Ovary (tissue), 9 donors: Measurements from ENCODE around the gene OR10C1. TPM values are rescaled to one million over a fixed set of nuclear protein-coding genes. Genes with fewer than 3 reads are reported as not detected.
"Not testable (repeated sequence)": the region's sequence is repeated elsewhere in the genome, so short reads cannot be mapped to it uniquely, and the experiment has no call there.

ENCODE experiments used
- DNase-seq, 5 donors: peaks; one replicate each; pipeline ENCODE4 v3.0.0-alpha.2; 2019 to 2020
- H3K27ac ChIP-seq, 2 donors: fragments of 200-600 bp; one replicate each; pipeline versions ENCODE4 v1.5.1 to v1.8.0; 2019 to 2022
- H3K27me3 ChIP-seq: fragments of 200-600 bp; one replicate; pipeline ENCODE4 v1.8.0; 2022
- H3K36me3 ChIP-seq: fragments of 200-600 bp; sonication (generic); one replicate; pipeline ENCODE4 v1.5.1; 2019
- H3K4me1 ChIP-seq: one replicate; pipeline ENCODE4 v1.8.1; 2013; ENCODE audit warnings: mild to moderate bottlenecking, moderate library complexity; ENCODE audit not compliant: insufficient read depth
- H3K4me3 ChIP-seq: fragments of 200-600 bp; sonication (generic); one replicate; pipeline ENCODE4 v1.5.1; 2017
- H3K9me3 ChIP-seq, 2 donors: fragments of 200-600 bp in 1 of 2; sonication (generic) in 1 of 2; one replicate each; pipeline versions ENCODE4 v1.5.1 to v1.8.1; 2013 to 2019; ENCODE audit warnings: mild to moderate bottlenecking in 1 of 2, moderate library complexity in 1 of 2
- EP300 ChIP-seq: sonication (generic); formaldehyde crosslinking; IDR thresholded peaks from one replicate; pipeline ENCODE4 v1.6.1; 2017; ENCODE audit warnings: antibody characterized with exemption
- POLR2A ChIP-seq: fragments of 450-650 bp; IDR thresholded peaks from one replicate; pipeline ENCODE4 v1.6.1; 2017; ENCODE audit warnings: antibody characterized with exemption, mild to moderate bottlenecking, moderate library complexity
- WGBS, 3 donors: extraction: QIAGEN DNeasy Blood & Tissue Kit in 1 of 3; methylation state at CpG; one replicate each; pipeline versions ENCODE4 v1.1.5 to v1.1.7; 2013 to 2017; 5-methylcytosine and 5-hydroxymethylcytosine counted together
- intact Hi-C, 4 donors: fragments of 100-400 bp; cut with DNase I; formaldehyde crosslinking; loops; one replicate each; pipeline versions ENCODE4 v1.11.0 to v1.15.1; 2022 to 2023
- polyA plus RNA-seq, 2 donors: library from polyadenylated mRNA; stranded (reverse); fragments of 200-250 nt in 1 of 2; fragments of 350-450 nt in 1 of 2; fragmentation: Illumina TruSeq in 1 of 2; extraction: RNeasy Lipid Tissue Mini Kit (QIAGEN cat#74804) in 1 of 2; gene quantifications; one replicate each; pipeline ENCODE4 v1.2.3, GENCODE V29; 2013 to 2014
- total RNA-seq, 7 donors: library from RNA; depleted of rRNA in 2 of 7; stranded (reverse); fragments of >200 nt in 2 of 7; fragmentation: NEBNext Ultra II Directional in 3 of 7; extraction: Animal tissue kit (Norgen Biotek cat#: 25700) in 3 of 7; gene quantifications; one replicate each; pipeline versions ENCODE4 v1.1.0 to v1.2.4, GENCODE V29; 2016 to 2023
- TF ChIP-seq, protein P1 (sequence below), 3 donors: fragments of 450-650 bp in 2 of 3; fragments of 200-600 bp in 1 of 3; IDR thresholded peaks; one replicate each; pipeline versions ENCODE4 v1.5.1 to v1.8.0; 2016 to 2022; ENCODE audit warnings: antibody characterized with exemption in 3 of 3, mild to moderate bottlenecking in 1 of 3
- donor health status: DM: no; HTN: no; CAD: no; lungs with moderate emphysema.
- donor health status: DM: no; HTN: no; CAD: no.
- donor health status: Bipolar disorder and iron deficiency.
- donor health status: DM: yes; HTN: yes; CAD: no.
- donor health status: DM: no; HTN: no; CAD: no.
- donor health status: DM: yes; HTN: yes; CAD: no.

Gene OR10C1
- total and polyA plus RNA-seq, 9 donors, result not detected

DNA sequence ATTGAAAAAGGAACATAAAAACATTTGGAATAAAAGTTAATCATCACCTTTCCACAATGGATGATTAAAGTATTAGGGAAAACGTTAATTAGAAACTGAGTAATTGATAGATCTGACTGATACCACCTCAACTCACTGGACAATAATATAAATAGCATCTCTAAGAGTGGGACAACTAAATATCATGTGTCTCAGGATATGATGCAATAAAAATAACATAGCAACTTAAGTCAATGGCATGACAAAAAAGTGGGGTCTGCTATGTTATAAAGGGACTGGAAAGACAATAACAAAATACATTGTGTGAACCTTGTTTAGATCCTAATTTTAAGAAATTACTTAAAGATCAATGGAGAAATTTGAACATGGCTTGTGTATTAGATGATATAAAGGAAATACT lies 14.0 kb upstream of the OR10C1 start:
- no peak for DNase-seq
- no peaks in the 10 kb centered on the region for H3K9me3 ChIP-seq
- H3K4me1 ChIP-seq, result no peaks in the 10 kb centered on the region
- intact Hi-C loops, result no loop called here
- WGBS, 3 donors, result 27 to 52% (median 38%) methylated on average over 1 of the region's 1 CpG
- H3K27ac ChIP-seq, result no peak overlapping the region
- TF ChIP-seq EP300 (no peak), POLR2A (no peak)
- TF ChIP-seq, protein P1, sequence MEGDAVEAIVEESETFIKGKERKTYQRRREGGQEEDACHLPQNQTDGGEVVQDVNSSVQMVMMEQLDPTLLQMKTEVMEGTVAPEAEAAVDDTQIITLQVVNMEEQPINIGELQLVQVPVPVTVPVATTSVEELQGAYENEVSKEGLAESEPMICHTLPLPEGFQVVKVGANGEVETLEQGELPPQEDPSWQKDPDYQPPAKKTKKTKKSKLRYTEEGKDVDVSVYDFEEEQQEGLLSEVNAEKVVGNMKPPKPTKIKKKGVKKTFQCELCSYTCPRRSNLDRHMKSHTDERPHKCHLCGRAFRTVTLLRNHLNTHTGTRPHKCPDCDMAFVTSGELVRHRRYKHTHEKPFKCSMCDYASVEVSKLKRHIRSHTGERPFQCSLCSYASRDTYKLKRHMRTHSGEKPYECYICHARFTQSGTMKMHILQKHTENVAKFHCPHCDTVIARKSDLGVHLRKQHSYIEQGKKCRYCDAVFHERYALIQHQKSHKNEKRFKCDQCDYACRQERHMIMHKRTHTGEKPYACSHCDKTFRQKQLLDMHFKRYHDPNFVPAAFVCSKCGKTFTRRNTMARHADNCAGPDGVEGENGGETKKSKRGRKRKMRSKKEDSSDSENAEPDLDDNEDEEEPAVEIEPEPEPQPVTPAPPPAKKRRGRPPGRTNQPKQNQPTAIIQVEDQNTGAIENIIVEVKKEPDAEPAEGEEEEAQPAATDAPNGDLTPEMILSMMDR (IDR thresholded peaks at IDR 0.05), result no peak
- H3K4me3 ChIP-seq, result no peak overlapping the region
- no peaks in the 10 kb centered on the region for H3K27me3 ChIP-seq
- H3K36me3 ChIP-seq, result no peaks in the 10 kb centered on the region

DNA sequence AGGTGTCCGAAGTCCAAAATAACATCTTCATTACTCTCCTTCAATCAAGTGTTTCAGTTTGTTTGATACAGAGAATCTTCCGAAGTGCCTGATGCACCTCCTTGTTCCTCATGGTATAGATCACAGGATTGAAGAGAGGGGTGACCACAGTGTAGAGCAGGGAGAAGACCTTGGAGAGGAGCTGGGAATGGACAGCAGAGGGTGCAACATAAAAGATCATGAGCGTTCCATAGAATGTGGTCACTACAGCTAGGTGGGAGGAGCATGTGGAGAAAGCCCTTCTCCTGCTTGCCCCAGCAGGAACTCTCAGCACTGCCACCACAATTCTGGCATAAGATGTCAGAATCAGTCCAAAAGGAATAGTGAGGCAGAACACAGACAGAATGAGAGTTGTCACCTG lies 12.5 kb upstream of the OR10C1 start:
- Histone ChIP-seq H3K9me3 (no peaks in the 10 kb centered on the region), H3K4me1 (no peaks in the 10 kb centered on the region), H3K27ac (no peak overlapping the region), H3K27me3 (no peaks in the 10 kb centered on the region), H3K4me3 (no peak overlapping the region), H3K36me3 (no peaks in the 10 kb centered on the region)
- intact Hi-C loops, result no loop called here
- no peak for TF ChIP-seq POLR2A
- TF ChIP-seq, protein P1 (IDR thresholded peaks at IDR 0.05), result no peak
- TF ChIP-seq EP300, result no peak
- WGBS, 3 donors, result 74 to 83% (median 82%) methylated on average over 3 of the region's 3 CpGs
- DNase-seq, result no peak

- H3K36me3 ChIP-seq, H3K27me3 ChIP-seq, H3K4me1 ChIP-seq, H3K9me3 ChIP-seq, DNase-seq, intact Hi-C loops, H3K4me3 ChIP-seq, H3K27ac ChIP-seq: not testable (repeated sequence)
- WGBS, 3 donors, result 69 to 77% (median 73%) methylated on average over 18 of the region's 18 CpGs
Measured at GRCh38 chr6:29436730-29437129, 2.4 kb upstream of the OR10C1 start.

GRCh38 chr6:29442719-29443118 lies 3.6 kb downstream of the OR10C1 start:
- Histone ChIP-seq H3K27me3 (no peaks in the 10 kb centered on the region), H3K4me1 (no peaks in the 10 kb centered on the region), H3K27ac (no peak overlapping the region), H3K36me3 (no peaks in the 10 kb centered on the region), H3K9me3 (no peaks in the 10 kb centered on the region), H3K4me3 (no peak overlapping the region)
- 77 to 92% (median 91%) methylated on average over 1 of the region's 1 CpG for WGBS, 3 donors
- DNase-seq, result no peak
- intact Hi-C loops, result no loop called here
- TF ChIP-seq POLR2A, result no peak
- no peak for TF ChIP-seq EP300
- TF ChIP-seq, protein P1 (IDR thresholded peaks at IDR 0.05), result no peak

GRCh38 chr6:29444031-29444430 lies 4.9 kb downstream of the OR10C1 start:
- H3K36me3 ChIP-seq, H3K9me3 ChIP-seq, H3K4me1 ChIP-seq, DNase-seq, H3K4me3 ChIP-seq, intact Hi-C loops, H3K27me3 ChIP-seq, H3K27ac ChIP-seq: not testable (repeated sequence)
- WGBS, 3 donors, result 51 to 85% (median 83%) methylated on average over 1 of the region's 1 CpG

- Histone ChIP-seq H3K4me3 (no peak overlapping the region), H3K27me3 (no peaks in the 10 kb centered on the region), H3K4me1 (no peaks in the 10 kb centered on the region), H3K9me3 (no peaks in the 10 kb centered on the region), H3K36me3 (no peaks in the 10 kb centered on the region), H3K27ac (no peak overlapping the region)
- DNase-seq, result no peak
- TF ChIP-seq POLR2A, result no peak
- TF ChIP-seq, protein P1 (IDR thresholded peaks at IDR 0.05), result no peak
- no peak for TF ChIP-seq EP300
- intact Hi-C loops, result no loop called here
- 80 to 94% (median 88%) methylated on average over 1 of the region's 1 CpG for WGBS, 3 donors
Measured at GRCh38 chr6:29447670-29448069, 8.6 kb downstream of the OR10C1 start.
